ENCODE results near the gene AUTS2.

AUTS2 gene

DNA sequence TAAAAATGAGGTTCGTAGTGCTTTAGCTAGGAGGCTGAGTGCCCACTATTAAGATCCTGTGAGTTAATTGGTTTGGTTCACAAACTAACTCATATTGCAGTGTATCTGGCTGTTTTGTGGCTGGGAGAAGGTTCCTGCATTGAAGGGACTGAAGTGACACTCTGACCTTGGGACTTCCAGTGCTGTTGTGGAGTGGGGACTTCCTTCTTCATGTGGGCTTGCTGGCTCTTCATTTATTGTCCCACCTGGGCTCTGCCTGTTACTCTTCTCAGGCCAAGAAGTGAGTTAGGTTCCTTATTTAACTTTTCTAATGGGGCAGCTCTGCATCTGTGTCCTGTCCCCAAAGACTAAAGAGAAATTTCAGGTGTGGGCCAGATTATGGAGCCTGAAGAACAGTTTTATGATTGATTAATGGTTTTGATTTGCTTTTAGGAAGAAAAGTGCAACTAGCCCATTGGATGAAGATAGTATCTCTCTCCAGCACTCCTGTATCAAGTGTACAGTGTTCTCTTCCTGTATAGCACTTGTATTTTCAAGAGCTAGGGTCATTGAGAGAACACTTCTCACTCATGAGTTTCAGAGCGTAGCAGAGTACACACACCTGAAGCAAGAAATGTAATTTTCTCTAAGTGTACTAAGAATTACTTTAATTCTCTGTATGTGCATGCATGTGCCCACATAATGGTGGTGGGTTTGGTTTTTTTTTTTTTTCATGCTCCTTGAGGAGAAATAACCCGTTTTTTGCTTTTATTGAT, 54.8 kb downstream of the AUTS2 start:
- TF ChIP-seq, protein P1, sequence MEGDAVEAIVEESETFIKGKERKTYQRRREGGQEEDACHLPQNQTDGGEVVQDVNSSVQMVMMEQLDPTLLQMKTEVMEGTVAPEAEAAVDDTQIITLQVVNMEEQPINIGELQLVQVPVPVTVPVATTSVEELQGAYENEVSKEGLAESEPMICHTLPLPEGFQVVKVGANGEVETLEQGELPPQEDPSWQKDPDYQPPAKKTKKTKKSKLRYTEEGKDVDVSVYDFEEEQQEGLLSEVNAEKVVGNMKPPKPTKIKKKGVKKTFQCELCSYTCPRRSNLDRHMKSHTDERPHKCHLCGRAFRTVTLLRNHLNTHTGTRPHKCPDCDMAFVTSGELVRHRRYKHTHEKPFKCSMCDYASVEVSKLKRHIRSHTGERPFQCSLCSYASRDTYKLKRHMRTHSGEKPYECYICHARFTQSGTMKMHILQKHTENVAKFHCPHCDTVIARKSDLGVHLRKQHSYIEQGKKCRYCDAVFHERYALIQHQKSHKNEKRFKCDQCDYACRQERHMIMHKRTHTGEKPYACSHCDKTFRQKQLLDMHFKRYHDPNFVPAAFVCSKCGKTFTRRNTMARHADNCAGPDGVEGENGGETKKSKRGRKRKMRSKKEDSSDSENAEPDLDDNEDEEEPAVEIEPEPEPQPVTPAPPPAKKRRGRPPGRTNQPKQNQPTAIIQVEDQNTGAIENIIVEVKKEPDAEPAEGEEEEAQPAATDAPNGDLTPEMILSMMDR (IDR thresholded peaks at IDR 0.05) = no peak

DNA sequence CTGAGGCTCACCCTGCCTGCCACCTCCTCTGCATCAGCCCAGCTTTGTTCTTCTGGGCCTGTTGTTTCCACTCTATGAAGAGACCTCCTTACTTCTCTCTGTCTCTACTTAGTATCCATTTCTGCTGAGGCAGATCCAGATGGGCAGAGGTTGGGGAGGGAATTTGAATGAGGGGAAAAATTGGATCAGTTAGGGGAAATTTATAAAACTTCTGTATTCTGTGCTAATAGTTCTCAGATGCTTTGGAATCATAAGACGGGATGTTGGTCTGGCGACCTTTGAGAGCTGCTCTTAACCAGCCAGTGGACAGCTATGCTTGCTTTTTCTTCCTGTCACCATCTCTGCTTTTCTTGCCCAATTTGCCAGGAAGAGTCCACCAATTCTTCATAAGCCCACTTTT, 55.5 kb downstream of the AUTS2 start:
- TF ChIP-seq, protein P1 (IDR thresholded peaks at IDR 0.05) = no peak

DNA sequence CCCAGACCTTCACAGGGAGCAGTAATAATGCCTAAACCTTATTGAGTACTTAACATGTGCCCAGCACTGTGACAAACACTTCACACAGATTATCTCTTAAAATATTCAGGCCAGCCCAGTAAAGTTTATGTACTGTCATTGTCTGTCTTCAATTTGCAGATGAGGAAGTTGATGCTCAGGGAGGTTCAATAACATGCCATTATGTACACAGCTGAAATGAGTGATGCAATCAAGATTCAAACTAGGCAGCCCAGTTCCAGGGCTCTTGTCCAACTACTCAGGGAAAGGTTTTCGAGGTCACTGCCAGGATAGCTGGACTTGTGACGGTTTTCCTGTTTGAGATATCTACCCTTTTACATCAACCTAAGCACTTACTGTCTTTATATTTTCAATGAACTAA, 56.1 kb downstream of the AUTS2 start:
- TF ChIP-seq, protein P1 (IDR thresholded peaks at IDR 0.05) = no peak

DNA sequence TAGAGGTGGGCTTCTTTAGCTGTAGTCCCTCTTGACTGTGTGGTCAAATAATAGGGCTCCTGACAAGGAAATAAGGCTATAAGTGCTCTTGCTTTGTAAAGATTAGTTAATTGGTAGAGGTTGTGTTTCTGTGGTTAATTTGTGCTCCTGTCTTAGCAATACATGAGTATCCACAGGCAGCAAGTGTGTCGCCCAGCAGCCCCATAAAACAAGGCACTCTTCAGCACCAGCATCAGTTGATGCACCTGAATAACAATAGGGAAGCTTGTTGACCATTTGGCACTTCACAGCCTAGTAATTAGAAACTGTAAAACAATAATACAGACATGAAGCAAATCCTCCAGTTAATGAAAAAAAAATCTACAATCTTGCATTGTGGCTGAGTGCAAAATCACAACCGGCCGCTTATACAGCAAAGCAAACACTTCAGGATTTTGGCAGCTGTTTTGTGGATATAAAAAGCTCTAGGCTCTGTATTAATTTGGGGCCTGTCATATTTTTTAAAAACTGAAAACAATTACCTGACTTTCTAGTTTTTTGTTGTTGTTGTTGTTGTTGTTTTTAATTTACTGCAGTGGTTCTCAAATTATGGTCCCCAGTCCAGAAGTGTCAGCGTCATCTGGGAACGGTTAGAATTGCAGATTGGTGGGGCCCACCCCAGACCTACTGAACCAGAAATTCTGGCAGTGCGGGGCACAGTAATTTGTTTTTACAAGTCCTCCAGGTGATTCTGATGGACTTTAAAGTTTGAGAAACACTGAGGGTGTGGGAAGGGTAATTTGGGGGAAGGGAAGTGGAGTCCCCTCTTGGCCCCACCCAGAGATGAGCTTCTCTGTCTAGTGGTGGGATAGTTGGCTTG, 56.8 kb downstream of the AUTS2 start:
- TF ChIP-seq, protein P1 (IDR thresholded peaks at IDR 0.05) = no peak

DNA sequence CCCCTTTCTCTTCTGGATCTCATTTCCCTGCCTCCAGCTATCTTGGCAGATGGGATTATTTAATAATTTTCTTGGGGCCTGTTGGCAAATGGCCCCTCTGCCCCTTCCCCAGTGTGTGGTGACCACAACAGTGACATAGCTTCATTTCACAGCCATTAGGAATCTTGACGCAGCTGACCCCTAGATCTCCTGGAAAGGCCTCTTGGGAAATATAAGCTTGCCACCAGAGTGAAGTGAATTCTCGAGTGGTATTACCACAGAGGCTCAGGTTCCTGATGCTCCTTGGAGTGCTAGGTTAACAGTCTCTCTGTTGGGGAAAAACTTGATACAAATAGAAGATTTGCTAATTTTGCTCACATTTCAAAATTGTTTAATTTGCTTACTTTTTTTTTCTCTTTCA, 57.8 kb downstream of the AUTS2 start:
- TF ChIP-seq, protein P1 (IDR thresholded peaks at IDR 0.05) = no peak

DNA sequence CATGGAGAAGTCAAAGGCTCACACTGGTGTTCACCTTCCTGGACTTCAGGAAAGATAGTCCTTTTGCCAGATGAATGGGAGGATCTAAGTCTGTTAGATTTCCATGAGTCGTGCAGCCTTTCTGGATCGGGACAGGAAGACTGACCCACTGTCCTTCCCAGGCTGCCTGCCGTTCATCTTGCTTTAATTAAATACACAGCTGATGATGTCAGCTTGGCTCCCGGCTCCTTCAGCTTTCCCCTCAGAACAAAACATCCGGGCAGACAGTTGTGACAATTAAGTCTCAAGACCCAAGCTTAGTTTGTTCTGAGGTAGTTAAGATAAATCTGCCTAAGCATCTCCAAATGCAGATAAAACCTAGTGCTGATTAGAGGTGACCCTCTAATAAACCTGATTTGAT, 58.6 kb downstream of the AUTS2 start:
- TF ChIP-seq, protein P1 (IDR thresholded peaks at IDR 0.05) = no peak

DNA sequence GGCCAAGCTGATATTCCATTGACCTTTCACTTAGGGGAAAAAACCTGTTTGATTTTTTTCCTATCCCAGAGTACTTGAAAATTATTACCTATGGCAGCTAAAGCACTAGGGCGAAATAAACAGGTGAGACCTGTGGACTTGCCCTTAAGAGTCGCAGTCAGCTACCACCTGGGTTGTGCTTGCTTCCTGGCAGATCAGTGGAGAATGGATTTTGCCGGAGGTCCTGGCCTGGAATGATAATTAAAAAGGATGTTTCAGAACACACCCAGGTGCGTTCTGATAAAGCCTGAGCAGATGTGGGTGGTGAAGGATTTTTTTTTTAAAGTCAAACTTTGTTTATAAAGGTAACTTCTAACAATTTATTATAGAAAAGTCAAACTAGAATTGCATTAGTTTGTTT, 59.1 kb downstream of the AUTS2 start:
- TF ChIP-seq, protein P1 (IDR thresholded peaks at IDR 0.05) = no peak

Data from LNCAP (cell line).